WTC11 (cell line): ENCODE data around the gene ASAH2. TPM values are rescaled to one million over a fixed set of nuclear protein-coding genes. Genes with fewer than 3 reads are reported as not detected.

Experiments used
- ATAC-seq: fragments of 200-7000 bp; cut with Tn5 transposase; 2 replicates; pipeline ENCODE4 v1.10.0; 2021; ENCODE audit warnings: mild to moderate bottlenecking, moderate library complexity
- CTCF ChIA-PET: fragments of 300-600 bp; sonication (Branson Sonifier 250); formaldehyde crosslinking; loops from one replicate; lab custom pipeline; 2021; ENCODE audit warnings: antibody characterized with exemption; lab: Charles Lee
- POLR2A ChIA-PET: fragments of 350-600 bp; sonication (Branson Sonifier 250); formaldehyde crosslinking; loops from one replicate; lab custom pipeline; 2021; ENCODE audit warnings: antibody characterized with exemption; lab: Charles Lee
- DNase-seq: peaks from one replicate; pipeline ENCODE4 v3.0.0; 2021; ENCODE audit warnings: low spot score
- H3K27ac Mint-ChIP-seq: 2 replicates; pipeline ENCODE4 v1.8.0; 2021; ENCODE audit warnings: mixed read lengths
- H3K27me3 Mint-ChIP-seq: 2 replicates; pipeline ENCODE4 v1.8.0; 2021; ENCODE audit warnings: low read depth, mild to moderate bottlenecking, moderate library complexity, mixed read lengths
- H3K36me3 Mint-ChIP-seq: 2 replicates; pipeline ENCODE4 v1.8.0; 2021; ENCODE audit warnings: mixed read lengths
- H3K4me1 Mint-ChIP-seq: 2 replicates; pipeline ENCODE4 v1.8.0; 2022; ENCODE audit warnings: mixed read lengths
- H3K4me3 Mint-ChIP-seq: 2 replicates; pipeline ENCODE4 v1.8.0; 2021; ENCODE audit warnings: mild to moderate bottlenecking, moderate library complexity, mixed read lengths
- H3K9me3 Mint-ChIP-seq: 2 replicates; pipeline ENCODE4 v1.8.0; 2021; ENCODE audit warnings: mixed read lengths
- ATF2 ChIP-seq: sonication (generic); formaldehyde crosslinking; IDR thresholded peaks from 2 replicates; pipeline ENCODE4 v1.8.1; 2022; ENCODE audit warnings: low read depth, missing genetic modification reagents, borderline replicate concordance
- ATF6 ChIP-seq: sonication (generic); formaldehyde crosslinking; IDR thresholded peaks from 2 replicates; pipeline ENCODE4 v1.8.1; 2023; ENCODE audit warnings: mild to moderate bottlenecking, missing genetic modification reagents
- CBFB ChIP-seq: sonication (generic); formaldehyde crosslinking; IDR thresholded peaks from 2 replicates; pipeline ENCODE4 v1.8.1; 2022; ENCODE audit warnings: mild to moderate bottlenecking, low read depth, missing genetic modification reagents
- E2F1 ChIP-seq: sonication (generic); formaldehyde crosslinking; IDR thresholded peaks from 2 replicates; pipeline ENCODE4 v1.8.0; 2022; ENCODE audit warnings: mild to moderate bottlenecking, missing genetic modification reagents
- ELF4 ChIP-seq: sonication (generic); formaldehyde crosslinking; IDR thresholded peaks from 2 replicates; pipeline ENCODE4 v1.8.1; 2022; ENCODE audit warnings: low read depth, mild to moderate bottlenecking, moderate library complexity, missing genetic modification reagents
- ESRRA ChIP-seq: sonication (generic); formaldehyde crosslinking; IDR thresholded peaks from 2 replicates; pipeline ENCODE4 v1.8.1; 2022; ENCODE audit warnings: mild to moderate bottlenecking, missing genetic modification reagents, borderline replicate concordance
- GRHL2 ChIP-seq: fragments of 250-450 bp; sonication (Bioruptor Pico); IDR thresholded peaks from 2 replicates; pipeline ENCODE4 v1.8.0; 2022; ENCODE audit warnings: mild to moderate bottlenecking, moderate library complexity; ENCODE audit not compliant: insufficient replicate concordance, severe bottlenecking
- MYBL2 ChIP-seq: sonication (generic); formaldehyde crosslinking; IDR thresholded peaks from 2 replicates; pipeline ENCODE4 v1.8.1; 2023; ENCODE audit warnings: mild to moderate bottlenecking, moderate library complexity, missing genetic modification reagents
- NR1H2 ChIP-seq: sonication (generic); formaldehyde crosslinking; IDR thresholded peaks from 2 replicates; pipeline ENCODE4 v1.9.0; 2021; ENCODE audit warnings: mild to moderate bottlenecking, moderate library complexity, missing genetic modification reagents
- NR3C1 ChIP-seq: sonication (generic); formaldehyde crosslinking; conservative IDR thresholded peaks from 2 replicates; pipeline ENCODE4 v1.8.1; 2023; ENCODE audit warnings: low read depth, mild to moderate bottlenecking, missing genetic modification reagents
- OVOL2 ChIP-seq: fragments of 250-450 bp; sonication (Bioruptor Pico); IDR thresholded peaks from 2 replicates; pipeline ENCODE4 v1.9.0; 2021; ENCODE audit warnings: mild to moderate bottlenecking, borderline replicate concordance
- PREB ChIP-seq: sonication (generic); formaldehyde crosslinking; IDR thresholded peaks from 2 replicates; pipeline ENCODE4 v1.8.1; 2022; ENCODE audit warnings: mild to moderate bottlenecking, missing genetic modification reagents, moderate library complexity, borderline replicate concordance
- TEAD1 ChIP-seq: sonication (generic); formaldehyde crosslinking; IDR thresholded peaks from 2 replicates; pipeline ENCODE4 v1.8.0; 2022; ENCODE audit warnings: mild to moderate bottlenecking, missing genetic modification reagents
- USF2 ChIP-seq: sonication (generic); formaldehyde crosslinking; IDR thresholded peaks from 2 replicates; pipeline ENCODE4 v1.8.1; 2023; ENCODE audit warnings: mild to moderate bottlenecking, missing genetic modification reagents, moderate library complexity
- ZNF121 ChIP-seq: sonication (generic); formaldehyde crosslinking; IDR thresholded peaks from 2 replicates; pipeline ENCODE4 v1.8.0; 2023; ENCODE audit warnings: missing genetic modification reagents
- ZNF396 ChIP-seq: fragments of 250-450 bp; sonication (Bioruptor Pico); IDR thresholded peaks from 2 replicates; pipeline ENCODE4 v1.8.0; 2021; ENCODE audit warnings: mild to moderate bottlenecking, moderate library complexity, borderline replicate concordance
- ZNF423 ChIP-seq: fragments of 250-450 bp; sonication (Bioruptor Pico); IDR thresholded peaks from 2 replicates; pipeline ENCODE4 v2.1.2; 2022; ENCODE audit warnings: mild to moderate bottlenecking, moderate library complexity
- ZNF512 ChIP-seq: sonication (generic); formaldehyde crosslinking; IDR thresholded peaks from 2 replicates; pipeline ENCODE4 v1.8.1; 2022; ENCODE audit warnings: missing genetic modification reagents, borderline replicate concordance
- ZNF671 ChIP-seq: fragments of 250-450 bp; sonication (Bioruptor Pico); IDR thresholded peaks from 2 replicates; pipeline ENCODE4 v1.8.0; 2021; ENCODE audit warnings: mild to moderate bottlenecking
- total RNA-seq: library from RNA; stranded (reverse); gene quantifications from 3 replicates; pipeline ENCODE4 v1.2.3, GENCODE V29; 2021

Gene ASAH2
- total RNA-seq, 1 experiment from 2014 or later, result 4.1 TPM

- POLR2A ChIA-PET, result no interaction called here
- CTCF ChIA-PET, result interaction anchor here (2.0 kb wide), 1 partner anchor 31 kb away, joined by 6 read pairs; no protein-coding TSS in a partner anchor
These were observed 28.9 kb upstream of the ASAH2 start for GRCh38 chr10:50280049-50280841.

GRCh38 chr10:50279489-50279888 is 28.2 kb upstream of the ASAH2 start:
- CTCF ChIA-PET, result interaction anchor here (2.0 kb wide), 1 partner anchor 32 kb away, joined by 6 read pairs; no protein-coding TSS in a partner anchor

More at GRCh38 chr10:50280049-50280841, 28.9 kb upstream of the ASAH2 start:
- TF ChIP-seq NR3C1 (CRISPR knock-in tag) (no peak), ATF6 (no peak), ZNF512 (CRISPR knock-in tag) (no peak), ESRRA (CRISPR knock-in tag) (no peak), ZNF671 (CRISPR knock-in tag) (no peak), USF2 (no peak), GRHL2 (no peak), MYBL2 (CRISPR knock-in tag) (no peak), ELF4 (CRISPR knock-in tag) (no peak), NR1H2 (CRISPR knock-in tag) (no peak), ZNF396 (CRISPR knock-in tag) (no peak), TEAD1 (CRISPR knock-in tag) (no peak), PREB (no peak), OVOL2 (no peak), CBFB (CRISPR knock-in tag) (no peak), ZNF423 (CRISPR knock-in tag) (no peak), ZNF121 (CRISPR knock-in tag) (no peak)
- TF ChIP-seq, all 79 proteins: peak for 0
- Mint-ChIP-seq H3K36me3 (no peaks in the 10 kb centered on the region), H3K9me3 (peaks cover 4% of the 10 kb centered on the region), H3K4me1 (peaks cover 15% of the 10 kb centered on the region), H3K4me3 (no peak overlapping the region), H3K27me3 (peaks cover 5% of the 10 kb centered on the region; the same call in 1 of the 2 replicates), H3K27ac (no peak overlapping the region)
- DNase-seq, result no peak
- ATAC-seq, result no peak

More at GRCh38 chr10:50279489-50279888, 28.2 kb upstream of the ASAH2 start:
- peak; percentile 89 for ATAC-seq
- Mint-ChIP-seq H3K9me3 (peaks cover 4% of the 10 kb centered on the region), H3K4me1 (peaks cover 15% of the 10 kb centered on the region), H3K4me3 (no peak overlapping the region), H3K36me3 (no peaks in the 10 kb centered on the region), H3K27me3 (peaks cover 5% of the 10 kb centered on the region; the same call in 1 of the 2 replicates), H3K27ac (no peak overlapping the region)
- TF ChIP-seq E2F1 (CRISPR knock-in tag) (no peak), ATF2 (CRISPR knock-in tag) (no peak)
- POLR2A ChIA-PET, result no interaction called here
- peak; percentile 23 for DNase-seq
